Hippocampal formation (tissue), 2 donors: ENCODE data around the gene FKBP2.

Source experiments
- DNase-seq, 2 donors: peaks; one replicate each; lab custom pipeline; 2025; lab: John Stamatoyannopoulos, UW

The FKBP2 gene

DNA sequence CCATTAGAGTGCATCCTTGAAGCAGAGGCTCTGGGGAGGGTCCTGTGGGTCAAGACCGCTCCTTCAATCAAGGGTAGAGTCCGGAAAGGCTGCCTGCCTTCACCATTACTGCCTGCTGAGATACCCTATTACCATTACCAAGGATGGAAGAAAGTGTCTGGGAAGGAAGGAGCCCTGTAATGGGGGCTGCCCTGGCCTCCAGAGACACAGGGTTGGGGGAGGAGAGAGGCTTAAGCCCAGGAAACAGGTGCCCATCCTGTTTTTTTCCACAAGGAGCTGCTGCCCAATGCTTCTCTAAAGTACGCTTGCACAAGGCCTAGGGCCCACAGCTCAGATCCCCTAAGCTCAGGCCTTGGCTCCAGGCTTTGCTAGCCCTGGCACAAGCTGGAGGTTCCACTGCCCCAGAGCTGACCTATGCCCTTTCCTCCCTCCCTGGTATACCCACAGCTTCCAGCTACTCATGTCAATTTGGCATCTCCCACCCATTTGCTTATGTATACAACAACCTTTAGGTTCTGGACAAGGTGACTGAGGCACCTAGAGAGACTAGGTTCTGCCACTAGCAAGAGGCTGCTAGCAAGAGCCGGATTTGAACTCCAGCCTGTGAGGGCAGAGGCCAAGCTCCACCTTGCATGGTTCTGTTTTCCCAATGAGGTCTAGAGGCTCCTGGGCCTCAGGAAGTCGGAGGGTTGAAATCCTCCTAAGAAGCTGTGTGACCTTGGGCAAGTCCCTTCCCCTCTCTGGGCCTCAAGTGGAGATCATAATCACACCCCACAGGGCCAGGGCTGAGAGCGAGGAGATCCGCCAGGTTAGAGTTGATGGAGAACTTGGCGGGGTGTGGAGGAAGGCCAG, 8.9 kb downstream of the FKBP2 start:
- DNase-seq: no peak

- DNase-seq: no peak
Measured at GRCh38 chr11:64250415-64251015, 9.6 kb downstream of the FKBP2 start.

GRCh38 chr11:64251016-64251752, 10.3 kb downstream of the FKBP2 start, which contains the start of gene PLCB3:
TSS of gene PLCB3 (plus strand) at chr11:64251530. CDS start at chr11:64251650, 120 bp downstream.
- DNase-seq: peak in 1 of 2 donors; percentile 50

GRCh38 chr11:64251753-64252002, 10.8 kb downstream of the FKBP2 start:
- DNase-seq: no peak

- DNase-seq: no peak
Measured at GRCh38 chr11:64252003-64252872, 11.3 kb downstream of the FKBP2 start.

GRCh38 chr11:64253043-64253442, 12.1 kb downstream of the FKBP2 start:
- DNase-seq: no peak

DNA sequence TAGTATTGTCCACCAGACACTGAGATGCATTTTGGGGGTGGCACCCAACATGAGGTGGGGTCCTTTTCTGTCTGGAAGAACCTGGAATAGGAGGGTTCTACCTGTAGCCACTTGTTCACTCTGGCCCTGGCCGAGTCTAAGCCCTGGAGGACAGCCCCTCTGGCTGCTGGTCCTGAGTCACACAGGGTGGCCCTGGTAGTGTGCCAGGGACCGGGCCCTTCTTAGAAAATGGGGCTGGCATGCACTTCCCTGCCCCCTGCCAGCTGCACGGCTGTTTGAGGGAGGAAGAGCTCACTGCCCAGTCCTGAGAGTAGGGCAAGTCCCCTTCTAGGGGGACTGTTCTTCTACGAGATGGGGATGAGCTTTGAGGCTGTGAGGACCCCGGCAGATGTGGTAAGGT, 12.6 kb downstream of the FKBP2 start:
- peak; percentile 29 to 30 for DNase-seq

GRCh38 chr11:64254326-64254725, 13.4 kb downstream of the FKBP2 start:
- DNase-seq: no peak

DNA sequence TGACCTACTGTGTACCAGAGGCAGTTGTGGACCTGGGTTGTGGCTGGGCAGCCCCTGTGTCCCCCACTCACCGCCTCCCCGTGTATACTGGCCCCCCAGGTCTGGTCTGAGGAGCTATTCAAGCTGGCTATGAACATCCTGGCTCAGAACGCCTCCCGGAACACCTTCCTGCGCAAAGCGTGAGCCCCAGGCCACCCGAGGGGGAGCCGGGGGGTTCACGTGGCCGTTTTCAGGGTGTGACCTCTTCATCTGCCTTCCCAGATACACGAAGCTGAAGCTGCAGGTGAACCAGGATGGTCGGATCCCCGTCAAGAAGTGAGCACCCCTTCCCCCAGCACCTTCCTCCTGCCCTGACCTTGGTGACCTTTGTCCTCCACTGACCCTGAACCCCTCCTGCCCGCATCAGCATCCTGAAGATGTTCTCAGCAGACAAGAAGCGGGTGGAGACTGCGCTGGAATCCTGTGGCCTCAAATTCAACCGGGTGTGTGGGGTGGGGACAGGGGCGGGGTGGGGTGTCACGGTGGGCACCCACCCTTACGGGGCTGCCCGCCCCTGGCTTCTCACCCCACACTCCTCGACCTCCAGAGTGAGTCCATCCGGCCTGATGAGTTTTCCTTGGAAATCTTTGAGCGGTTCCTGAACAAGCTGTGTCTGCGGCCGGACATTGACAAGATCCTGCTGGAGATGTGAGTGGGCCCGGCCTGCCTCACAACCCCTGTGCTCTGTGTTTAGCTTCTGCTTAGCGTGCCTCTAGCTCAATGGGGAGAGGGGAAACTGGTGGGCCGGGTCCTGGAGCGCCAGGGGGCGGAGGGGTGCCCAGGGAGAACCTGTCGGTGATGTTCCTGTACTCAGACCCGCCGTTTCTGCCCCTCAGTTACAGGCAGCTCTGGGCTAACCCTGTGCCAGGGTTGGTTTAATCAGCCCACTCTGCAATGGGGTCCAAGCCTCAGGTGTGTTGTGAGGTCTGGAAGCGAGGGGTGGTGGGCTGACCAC, 14.5 kb downstream of the FKBP2 start:
- DNase-seq: no peak

DNA sequence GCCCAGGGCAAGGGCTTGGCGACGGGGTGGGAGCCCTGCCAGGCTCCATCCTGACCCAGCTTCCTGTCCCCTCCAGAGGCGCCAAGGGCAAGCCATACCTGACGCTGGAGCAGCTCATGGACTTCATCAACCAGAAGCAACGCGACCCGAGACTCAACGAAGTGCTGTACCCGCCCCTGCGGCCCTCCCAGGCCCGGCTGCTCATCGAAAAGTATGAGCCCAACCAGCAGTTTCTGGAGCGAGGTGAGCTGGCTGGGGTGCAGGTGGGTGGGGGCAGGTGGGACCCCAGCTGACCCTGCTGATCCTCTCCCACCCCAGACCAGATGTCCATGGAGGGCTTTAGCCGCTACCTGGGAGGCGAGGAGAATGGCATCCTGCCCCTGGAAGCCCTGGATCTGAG, 15.4 kb downstream of the FKBP2 start:
- DNase-seq: no peak

DNA sequence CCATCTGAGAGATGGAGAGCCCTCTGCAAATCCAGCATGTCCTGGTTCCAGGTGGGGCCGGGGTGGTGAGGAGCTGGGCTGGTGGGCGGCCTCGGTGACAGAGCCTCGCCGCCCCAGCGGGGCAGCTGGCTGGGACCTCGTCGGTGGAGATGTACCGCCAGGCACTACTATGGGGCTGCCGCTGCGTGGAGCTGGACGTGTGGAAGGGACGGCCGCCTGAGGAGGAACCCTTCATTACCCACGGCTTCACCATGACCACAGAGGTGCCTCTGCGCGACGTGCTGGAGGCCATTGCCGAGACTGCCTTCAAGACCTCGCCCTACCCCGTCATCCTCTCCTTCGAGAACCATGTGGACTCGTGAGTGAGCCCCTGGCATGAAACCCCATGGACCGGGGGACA, 17.5 kb downstream of the FKBP2 start:
- DNase-seq: no peak

DNA sequence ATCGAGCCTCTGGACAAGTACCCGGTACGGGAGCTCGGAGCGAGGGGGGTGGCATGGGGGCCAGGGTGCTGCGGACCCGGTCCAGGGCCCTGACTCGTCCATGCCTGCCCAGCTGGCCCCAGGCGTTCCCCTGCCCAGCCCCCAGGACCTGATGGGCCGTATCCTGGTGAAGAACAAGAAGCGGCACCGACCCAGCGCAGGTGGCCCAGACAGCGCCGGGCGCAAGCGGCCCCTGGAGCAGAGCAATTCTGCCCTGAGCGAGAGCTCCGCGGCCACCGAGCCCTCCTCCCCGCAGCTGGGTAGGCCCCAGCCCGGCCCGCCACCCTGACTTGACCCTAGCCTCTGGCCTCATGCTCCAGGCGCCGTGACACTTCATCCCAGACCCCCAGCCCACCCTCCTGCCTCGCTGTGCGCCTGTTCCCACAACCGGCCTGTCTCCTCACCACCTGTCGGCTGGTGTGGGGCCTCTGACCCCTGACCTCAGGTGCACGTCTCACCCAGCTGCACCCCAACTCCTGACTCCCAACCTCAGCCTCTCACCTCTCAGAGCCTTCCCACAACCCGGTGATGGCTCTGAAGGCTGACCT, 18.1 kb downstream of the FKBP2 start:
- no peak for DNase-seq

DNA sequence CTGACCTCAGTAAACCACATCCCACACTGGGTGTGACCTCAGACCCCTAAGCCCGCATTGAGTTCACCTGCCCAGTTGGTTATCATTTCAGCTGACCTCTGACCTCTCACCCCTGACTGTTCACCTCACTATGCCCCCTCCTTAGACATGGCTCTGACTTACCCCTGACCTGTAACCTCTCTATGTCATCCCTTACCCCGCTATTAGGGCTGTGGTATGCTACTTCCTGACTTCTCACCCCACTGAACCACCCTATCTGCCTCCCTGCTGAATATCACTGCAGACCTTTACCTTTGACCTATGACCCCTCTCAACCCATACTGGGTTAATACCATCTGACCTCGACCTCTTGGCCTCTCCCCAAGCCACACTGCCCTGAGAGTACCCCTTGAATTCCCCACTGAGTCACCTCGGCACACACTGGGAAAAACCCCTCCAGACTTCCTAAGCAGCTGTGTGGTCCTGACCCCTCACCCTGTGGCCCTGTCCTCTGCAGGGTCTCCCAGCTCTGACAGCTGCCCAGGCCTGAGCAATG, 18.7 kb downstream of the FKBP2 start:
- DNase-seq: no peak

- DNase-seq: no peak
Measured at GRCh38 chr11:64260147-64260708, 19.3 kb downstream of the FKBP2 start.

DNA sequence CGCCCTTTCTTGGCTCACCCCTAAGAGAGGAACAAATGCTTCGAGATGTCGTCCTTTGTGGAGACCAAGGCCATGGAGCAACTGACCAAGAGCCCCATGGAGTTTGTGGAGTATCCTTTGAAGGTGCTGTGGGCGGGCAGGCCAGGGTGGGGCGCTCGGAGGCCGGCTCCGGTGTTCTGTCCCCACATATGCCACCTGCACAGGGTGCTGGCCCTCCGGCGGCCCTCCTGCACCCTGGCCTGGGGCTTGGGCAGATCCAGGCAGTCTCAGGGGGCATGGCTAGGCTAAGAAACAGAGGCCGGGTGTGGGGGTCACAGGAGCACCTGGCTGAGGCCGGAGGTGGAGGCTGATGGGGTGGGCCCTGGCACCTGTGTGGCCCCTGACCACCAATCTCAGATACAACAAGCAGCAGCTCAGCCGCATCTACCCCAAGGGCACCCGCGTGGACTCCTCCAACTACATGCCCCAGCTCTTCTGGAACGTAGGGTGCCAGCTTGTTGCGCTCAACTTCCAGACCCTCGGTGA, 20.7 kb downstream of the FKBP2 start:
- no peak for DNase-seq

DNA sequence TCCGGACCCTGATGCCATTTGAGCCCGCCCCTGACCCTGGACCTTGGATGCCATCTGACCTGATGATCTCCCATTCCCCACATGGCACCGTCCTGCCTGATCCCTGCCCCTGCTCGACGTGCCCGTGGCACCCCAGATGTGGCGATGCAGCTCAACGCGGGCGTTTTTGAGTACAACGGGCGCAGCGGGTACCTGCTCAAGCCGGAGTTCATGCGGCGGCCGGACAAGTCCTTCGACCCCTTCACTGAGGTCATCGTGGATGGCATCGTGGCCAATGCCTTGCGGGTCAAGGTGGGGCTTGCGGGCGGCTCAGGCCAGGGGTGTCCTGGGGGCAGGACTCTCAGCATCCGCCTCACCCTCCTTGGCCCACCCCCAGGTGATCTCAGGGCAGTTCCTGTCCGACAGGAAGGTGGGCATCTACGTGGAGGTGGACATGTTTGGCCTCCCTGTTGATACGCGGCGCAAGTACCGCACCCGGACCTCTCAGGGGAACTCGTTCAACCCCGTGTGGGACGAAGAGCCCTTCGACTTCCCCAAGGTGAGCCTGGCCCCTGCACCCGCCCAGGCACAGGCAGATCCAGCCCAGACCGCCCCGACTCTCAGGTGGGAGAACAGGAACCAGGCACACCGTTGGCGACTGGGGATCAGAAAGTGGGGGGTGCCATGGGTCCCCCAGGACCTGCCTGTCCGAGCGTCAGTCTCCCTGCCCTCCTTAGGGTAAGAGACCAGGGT, 21.5 kb downstream of the FKBP2 start:
- no peak for DNase-seq

GRCh38 chr11:64263021-64263946, 22.4 kb downstream of the FKBP2 start:
- DNase-seq: no peak

GRCh38 chr11:64263947-64264317, 23.0 kb downstream of the FKBP2 start:
- no peak for DNase-seq
